GM12891 (cell line): Measurements from ENCODE around the gene AHSG.

Experiments used
- POLR2A ChIP-seq: IDR thresholded peaks from 2 replicates; pipeline ENCODE4 v1.6.1; 2011; ENCODE audit warnings: low read depth, low read length, control low read depth
- POU2F2 ChIP-seq: IDR thresholded peaks from 2 replicates; pipeline ENCODE4 v1.6.1; 2011; ENCODE audit warnings: low read depth, mild to moderate bottlenecking, control low read depth, low read length, moderate library complexity

DNA sequence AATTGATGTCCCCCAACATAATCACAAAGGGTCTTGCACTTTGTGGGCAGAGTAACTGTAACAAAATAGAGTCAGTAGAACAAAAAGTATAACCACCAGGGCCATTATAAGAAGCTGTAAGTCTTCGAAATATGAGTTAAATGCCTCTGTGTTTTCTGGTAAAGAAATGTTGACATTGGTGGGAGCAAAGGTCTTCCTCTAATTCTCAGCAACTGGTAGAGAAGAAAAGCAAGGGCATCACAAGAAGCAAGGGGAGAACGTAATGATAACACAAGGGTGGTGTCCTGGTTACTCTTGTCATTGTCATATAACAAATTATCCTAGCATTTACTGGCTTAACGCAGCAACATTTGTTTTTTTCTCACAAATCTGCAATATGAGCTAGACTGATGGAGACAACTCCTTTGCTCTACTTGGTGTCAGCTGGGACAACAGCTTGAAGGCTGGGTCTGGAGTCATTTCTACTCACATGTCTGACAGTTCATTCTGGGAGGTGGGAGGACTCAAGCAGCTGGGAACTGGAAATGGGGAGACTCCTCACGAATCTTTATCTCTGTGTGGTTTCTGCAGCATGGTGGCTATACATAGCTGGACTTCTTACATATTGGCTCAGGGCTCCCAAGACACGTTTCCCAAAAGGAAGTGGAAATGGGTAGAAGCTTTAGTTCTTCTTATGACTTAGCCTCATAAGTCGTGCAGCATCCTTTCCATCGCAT, 22.1 kb upstream of the AHSG start:
- TF ChIP-seq POLR2A = no peak
- TF ChIP-seq POU2F2 = no peak
